Activated CD8-positive, alpha-beta T cell treated with anti-CD3 and anti-CD28 coated beads, Interleukin-2, amount 10 ng/mL, durations not matched to agents 7 days and 5 days (primary cell): ENCODE data around the gene IL10. TPM values are rescaled to one million over a fixed set of nuclear protein-coding genes. Genes with fewer than 3 reads are reported as not detected.

Experiments
- ATAC-seq: fragments of 150-1000 bp; cut with Tn5 transposase; one replicate; pipeline ENCODE4 v1.10.0; 2021; ENCODE audit warnings: moderate library complexity
- CTCF ChIA-PET: fragments of 350-600 bp; sonication (Branson Sonifier 250); formaldehyde crosslinking; loops from one replicate; lab custom pipeline; 2021; ENCODE audit warnings: antibody characterized with exemption; lab: Charles Lee
- POLR2A ChIA-PET: fragments of 350-600 bp; sonication (Branson Sonifier 250); formaldehyde crosslinking; loops from one replicate; lab custom pipeline; 2021; ENCODE audit warnings: antibody characterized with exemption; lab: Charles Lee
- DNase-seq: peaks from one replicate; pipeline ENCODE4 v3.0.0-alpha.2; 2020
- H3K27ac Mint-ChIP-seq: one replicate; pipeline ENCODE4 v1.8.0; 2021; ENCODE audit warnings: mild to moderate bottlenecking, mixed read lengths
- H3K27me3 Mint-ChIP-seq: one replicate; pipeline ENCODE4 v1.8.0; 2021; ENCODE audit warnings: low read depth, mixed read lengths
- H3K36me3 Mint-ChIP-seq: one replicate; pipeline ENCODE4 v1.8.0; 2021; ENCODE audit warnings: low read depth, mixed read lengths
- H3K4me1 Mint-ChIP-seq: one replicate; pipeline ENCODE4 v1.8.0; 2021; ENCODE audit warnings: low read depth, mixed read lengths
- H3K4me3 Mint-ChIP-seq: one replicate; pipeline ENCODE4 v1.8.0; 2021; ENCODE audit warnings: mild to moderate bottlenecking, mixed read lengths
- H3K9me3 Mint-ChIP-seq: one replicate; pipeline ENCODE4 v1.8.0; 2022; ENCODE audit warnings: mixed read lengths; ENCODE audit not compliant: insufficient read depth
- total RNA-seq, 2 experiments: library from RNA; stranded (reverse); gene quantifications; one replicate each; pipeline ENCODE4 v1.2.3, GENCODE V29; 2021

Gene IL10
- total RNA-seq, 2 experiments from 2014 or later, result 0.32 TPM; not detected in 1

DNA sequence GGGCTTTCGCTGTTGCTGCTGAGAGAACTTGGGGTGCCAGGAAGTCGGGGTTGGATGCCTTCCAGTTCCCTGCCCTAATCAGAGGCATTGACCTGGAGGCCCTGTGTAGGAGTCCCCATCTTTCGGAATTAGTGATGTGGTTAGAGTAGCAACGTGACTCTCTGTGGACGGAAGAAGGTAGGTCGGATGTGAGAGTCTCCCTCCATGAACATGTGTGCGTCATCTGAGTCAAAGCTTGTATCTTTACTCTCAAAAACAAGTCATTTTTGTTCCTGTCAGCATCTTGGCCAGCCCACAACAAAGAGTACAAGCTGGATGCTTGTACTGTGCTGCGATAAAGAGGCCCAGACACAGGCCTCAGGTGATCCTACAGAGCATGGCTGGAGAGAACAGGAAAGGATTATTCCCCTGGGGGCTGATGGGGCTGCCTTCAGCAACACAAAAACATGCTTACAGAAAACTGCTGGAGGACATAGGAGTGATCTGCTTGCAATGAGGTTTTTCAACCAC is 31.0 kb upstream of the IL10 start:
- CTCF ChIA-PET, result interaction anchor here (0.6 to 15.2 kb wide), 29 partner anchors 8 to 179 kb away, joined by 3 to 724 read pairs (median 4); partner anchors contain the start of genes DYRK3, FCMR, IL10 and IL20
- Mint-ChIP-seq H3K9me3 (no peaks in the 10 kb centered on the region), H3K36me3 (no peaks in the 10 kb centered on the region), H3K27me3 (peaks cover 24% of the 10 kb centered on the region), H3K4me3 (peak overlapping the region; percentile 1), H3K27ac (peak overlapping the region; percentile 83), H3K4me1 (peaks cover 70% of the 10 kb centered on the region)
- ATAC-seq (peak; percentile 98), DNase-seq (peak; percentile 91)
- POLR2A ChIA-PET, result interaction anchor here (0.6 to 2.2 kb wide), 11 partner anchors 12 to 134 kb away, joined by 3 to 11 read pairs (median 4); partner anchors contain the start of gene IL19

- ChIA-PET CTCF (interaction anchor here (1.4 to 15.2 kb wide), 8 partner anchors 16 to 110 kb away, joined by 4 to 724 read pairs (median 16); no protein-coding TSS in a partner anchor), POLR2A (interaction anchor here (0.6 to 2.2 kb wide), 3 partner anchors 53 to 86 kb away, joined by 3 to 11 read pairs (median 5); no protein-coding TSS in a partner anchor)
- no peaks in the 10 kb centered on the region for H3K36me3 Mint-ChIP-seq
- H3K27ac Mint-ChIP-seq, result peak overlapping the region; percentile 83
- H3K4me1 Mint-ChIP-seq, result peaks cover 76% of the 10 kb centered on the region
- H3K27me3 Mint-ChIP-seq, result peaks cover 24% of the 10 kb centered on the region
- DNase-seq, result no peak
- ATAC-seq, result no peak
- H3K9me3 Mint-ChIP-seq, result no peaks in the 10 kb centered on the region
- no peak overlapping the region for H3K4me3 Mint-ChIP-seq
Measured at GRCh38 chr1:206802401-206802800, 30.1 kb upstream of the IL10 start.

DNA sequence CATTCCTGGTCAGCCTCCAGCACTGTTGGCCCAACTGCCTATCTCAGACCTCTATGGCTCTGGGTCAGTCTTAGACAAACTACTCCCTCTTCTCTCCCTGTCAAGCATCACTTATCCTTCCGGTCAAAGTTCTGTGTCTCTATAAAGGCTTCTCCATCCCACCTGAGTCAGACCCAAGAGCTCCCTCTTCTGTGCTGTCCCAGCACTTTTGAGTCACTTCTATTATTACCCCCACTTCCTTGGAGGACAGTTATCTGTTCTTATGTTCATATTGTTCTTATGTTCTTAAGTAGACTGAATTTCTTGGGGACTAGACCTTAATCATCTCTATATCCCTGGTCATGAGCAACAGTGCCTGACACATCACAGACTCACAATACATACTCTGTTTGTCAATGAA is 29.2 kb upstream of the IL10 start:
- Mint-ChIP-seq H3K36me3 (no peaks in the 10 kb centered on the region), H3K4me3 (no peak overlapping the region), H3K27me3 (peaks cover 29% of the 10 kb centered on the region), H3K9me3 (no peaks in the 10 kb centered on the region), H3K27ac (peak overlapping the region; percentile 37), H3K4me1 (peaks cover 71% of the 10 kb centered on the region)
- ATAC-seq (no peak), DNase-seq (no peak)
- CTCF ChIA-PET, result interaction anchor here (0.7 to 15.2 kb wide), 9 partner anchors 12 to 111 kb away, joined by 3 to 724 read pairs (median 5); no protein-coding TSS in a partner anchor
- POLR2A ChIA-PET, result no interaction called here

DNA sequence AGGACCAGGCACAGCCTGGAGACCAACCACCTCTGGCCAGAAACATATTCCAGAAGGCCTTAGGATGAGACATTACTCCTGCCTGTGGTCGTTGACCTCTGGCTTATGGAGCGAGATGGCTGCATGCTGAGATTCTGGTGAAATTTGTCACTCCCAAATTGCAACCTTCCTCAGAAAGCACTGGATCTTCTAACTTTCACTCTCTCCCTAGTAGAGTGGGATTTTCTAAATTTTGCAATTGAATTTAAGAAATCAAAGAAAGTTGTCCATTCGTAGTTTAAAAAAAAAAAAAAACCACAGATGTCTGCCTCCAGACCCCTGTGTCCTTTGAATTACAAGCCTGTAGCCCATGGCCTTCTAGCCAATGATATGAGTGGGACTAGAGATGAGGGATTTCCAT is 28.6 kb upstream of the IL10 start:
- ChIA-PET POLR2A (no interaction called here), CTCF (interaction anchor here (1.1 to 15.2 kb wide), 7 partner anchors 14 to 121 kb away, joined by 3 to 724 read pairs (median 6); partner anchors contain the start of gene FCMR)
- Mint-ChIP-seq H3K27me3 (peaks cover 29% of the 10 kb centered on the region), H3K27ac (no peak overlapping the region), H3K4me3 (no peak overlapping the region), H3K4me1 (peaks cover 67% of the 10 kb centered on the region), H3K36me3 (no peaks in the 10 kb centered on the region), H3K9me3 (no peaks in the 10 kb centered on the region)
- no peak for DNase-seq
- ATAC-seq, result no peak

- H3K27ac Mint-ChIP-seq, result no peak overlapping the region
- POLR2A ChIA-PET, result no interaction called here
- no peak for ATAC-seq
Measured at GRCh38 chr1:206800411-206800810, 28.1 kb upstream of the IL10 start.

DNA sequence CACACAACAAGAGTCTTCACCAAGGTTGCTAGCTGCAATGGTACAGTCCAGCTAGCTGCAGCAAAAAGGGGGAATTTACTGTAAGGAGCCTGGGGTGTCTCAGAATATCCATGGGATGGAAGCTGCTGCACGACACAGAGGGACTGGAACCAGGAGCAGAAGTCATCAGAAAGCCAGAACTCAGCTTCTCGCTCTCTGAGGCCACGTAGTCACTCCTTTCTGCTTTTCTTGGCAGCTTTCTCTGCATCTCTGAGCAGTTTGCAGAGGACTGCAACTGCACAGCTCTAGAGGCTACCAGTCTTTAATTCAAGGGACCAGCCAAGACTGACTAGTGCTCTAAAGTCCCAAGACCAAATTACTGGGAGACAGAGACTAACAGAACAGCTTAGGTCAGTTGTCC is 27.0 kb upstream of the IL10 start:
- ATAC-seq (no peak), DNase-seq (no peak)
- H3K27ac Mint-ChIP-seq, result no peak overlapping the region
- peaks cover 32% of the 10 kb centered on the region for H3K27me3 Mint-ChIP-seq
- no peak overlapping the region for H3K4me3 Mint-ChIP-seq
- ChIA-PET POLR2A (interaction anchor here (0.8 to 1.0 kb wide), 2 partner anchors 12 to 13 kb away, joined by 3 read pairs; no protein-coding TSS in a partner anchor), CTCF (interaction anchor here (0.7 to 15.2 kb wide), 19 partner anchors 8 to 183 kb away, joined by 3 to 724 read pairs (median 6); partner anchors contain the start of gene IL19)
- H3K4me1 Mint-ChIP-seq, result peaks cover 60% of the 10 kb centered on the region
- H3K36me3 Mint-ChIP-seq, result peaks cover 1% of the 10 kb centered on the region
- no peaks in the 10 kb centered on the region for H3K9me3 Mint-ChIP-seq

More at GRCh38 chr1:206800411-206800810, 28.1 kb upstream of the IL10 start:
- CTCF ChIA-PET, result interaction anchor here (1.3 to 15.2 kb wide), 9 partner anchors 9 to 137 kb away, joined by 3 to 724 read pairs (median 6); partner anchors contain the start of gene FCMR
- DNase-seq, result no peak
- Mint-ChIP-seq H3K4me3 (no peak overlapping the region), H3K4me1 (peaks cover 64% of the 10 kb centered on the region), H3K9me3 (no peaks in the 10 kb centered on the region), H3K27me3 (peaks cover 32% of the 10 kb centered on the region), H3K36me3 (no peaks in the 10 kb centered on the region)

GRCh38 chr1:206798384-206798996 is 26.2 kb upstream of the IL10 start:
- peaks cover 34% of the 10 kb centered on the region for H3K27me3 Mint-ChIP-seq
- no peak overlapping the region for H3K4me3 Mint-ChIP-seq
- ATAC-seq (no peak), DNase-seq (no peak)
- CTCF ChIA-PET, result interaction anchor here (0.7 to 15.2 kb wide), 19 partner anchors 9 to 184 kb away, joined by 3 to 724 read pairs (median 6); partner anchors contain the start of gene IL19
- H3K27ac Mint-ChIP-seq, result no peak overlapping the region
- peaks cover 58% of the 10 kb centered on the region for H3K4me1 Mint-ChIP-seq
- POLR2A ChIA-PET, result no interaction called here
- peaks cover 5% of the 10 kb centered on the region for H3K36me3 Mint-ChIP-seq
- H3K9me3 Mint-ChIP-seq, result no peaks in the 10 kb centered on the region

DNA sequence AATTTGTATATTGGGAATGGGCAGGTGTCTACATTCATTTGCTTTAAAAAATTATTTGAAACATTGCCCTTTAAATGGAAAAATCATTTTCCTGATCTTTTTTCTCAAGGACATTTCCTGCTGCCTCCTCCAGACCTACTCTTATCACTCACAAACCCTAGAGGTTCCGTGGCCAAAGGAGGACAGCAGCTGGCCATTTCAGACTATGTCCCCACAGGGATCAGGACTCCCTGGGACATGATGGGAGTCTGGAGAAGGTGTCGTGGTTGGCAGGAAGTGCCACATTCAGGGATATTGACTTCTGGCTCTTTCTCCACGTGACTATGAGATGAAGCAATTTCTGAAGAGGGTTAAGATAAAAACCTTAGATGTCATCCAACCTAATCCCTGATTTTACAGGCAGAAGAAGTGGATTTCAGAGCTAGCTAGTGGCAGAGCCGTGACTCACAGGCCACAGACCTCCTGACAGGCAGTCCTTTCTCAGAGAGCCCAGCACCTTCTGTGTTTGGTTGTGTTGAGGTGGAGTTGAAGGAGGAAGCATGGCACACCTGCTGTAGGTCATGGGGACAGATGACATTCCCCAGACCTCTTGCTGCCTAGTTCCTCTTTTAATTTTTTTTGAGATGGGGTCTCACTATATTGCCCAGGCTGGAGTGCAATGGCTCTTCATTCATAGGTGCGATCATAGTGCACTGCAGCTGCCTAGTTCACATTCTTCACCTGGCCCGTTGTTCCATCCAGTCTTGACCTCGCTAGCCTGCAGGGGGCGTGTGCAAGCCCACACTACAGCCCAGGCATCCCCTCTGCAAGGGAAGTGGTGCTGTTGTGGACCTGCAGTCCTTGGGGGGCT is 25.5 kb upstream of the IL10 start:
- no peak overlapping the region for H3K27ac Mint-ChIP-seq
- H3K4me1 Mint-ChIP-seq, result peaks cover 51% of the 10 kb centered on the region
- ATAC-seq, result no peak
- H3K27me3 Mint-ChIP-seq, result peaks cover 34% of the 10 kb centered on the region
- DNase-seq, result peak; percentile 45
- ChIA-PET CTCF (interaction anchor here (0.6 to 15.2 kb wide), 17 partner anchors 9 to 999 kb away, joined by 3 to 724 read pairs (median 6); partner anchors contain the start of gene IL19), POLR2A (no interaction called here)
- H3K36me3 Mint-ChIP-seq, result peaks cover 5% of the 10 kb centered on the region
- H3K4me3 Mint-ChIP-seq, result no peak overlapping the region
- H3K9me3 Mint-ChIP-seq, result no peaks in the 10 kb centered on the region

DNA sequence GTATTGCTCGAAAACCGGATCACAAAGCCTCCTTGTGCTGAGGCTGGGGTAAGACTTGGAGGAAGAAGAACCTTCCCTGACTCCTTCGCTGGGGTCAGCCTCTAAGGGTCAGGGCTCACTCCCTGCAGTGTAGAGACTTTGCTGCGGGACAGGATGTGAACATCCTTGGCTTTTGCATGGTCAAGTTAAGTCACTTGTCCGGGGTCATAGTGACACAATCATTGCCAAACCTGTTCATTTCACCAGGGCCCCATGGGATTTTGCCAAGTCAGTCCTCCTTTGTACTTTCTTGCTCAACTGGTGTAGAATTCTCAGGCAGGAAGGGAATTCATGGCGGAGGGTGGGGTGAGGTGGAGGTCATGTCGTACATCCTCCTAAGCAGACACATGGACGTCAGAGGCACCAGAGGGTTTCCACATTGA is 24.7 kb upstream of the IL10 start:
- Mint-ChIP-seq H3K27me3 (peaks cover 34% of the 10 kb centered on the region), H3K4me1 (peaks cover 51% of the 10 kb centered on the region), H3K4me3 (no peak overlapping the region), H3K9me3 (no peaks in the 10 kb centered on the region), H3K36me3 (peaks cover 5% of the 10 kb centered on the region), H3K27ac (no peak overlapping the region)
- ChIA-PET CTCF (interaction anchor here (1.4 to 4.0 kb wide), 6 partner anchors 10 to 54 kb away, joined by 5 to 30 read pairs (median 8); partner anchors contain the start of gene IL19), POLR2A (no interaction called here)
- DNase-seq, result no peak
- ATAC-seq, result no peak

GRCh38 chr1:206796116-206796515 is 23.8 kb upstream of the IL10 start:
- Mint-ChIP-seq H3K4me3 (no peak overlapping the region), H3K9me3 (no peaks in the 10 kb centered on the region), H3K36me3 (peaks cover 5% of the 10 kb centered on the region), H3K27ac (no peak overlapping the region), H3K27me3 (peaks cover 26% of the 10 kb centered on the region), H3K4me1 (peaks cover 51% of the 10 kb centered on the region)
- ChIA-PET POLR2A (no interaction called here), CTCF (interaction anchor here (2.2 to 2.6 kb wide), 2 partner anchors 10 to 61 kb away, joined by 8 to 16 read pairs; no protein-coding TSS in a partner anchor)
- DNase-seq (no peak), ATAC-seq (no peak)
